ENCODE results near the gene METAP1D.

DNA sequence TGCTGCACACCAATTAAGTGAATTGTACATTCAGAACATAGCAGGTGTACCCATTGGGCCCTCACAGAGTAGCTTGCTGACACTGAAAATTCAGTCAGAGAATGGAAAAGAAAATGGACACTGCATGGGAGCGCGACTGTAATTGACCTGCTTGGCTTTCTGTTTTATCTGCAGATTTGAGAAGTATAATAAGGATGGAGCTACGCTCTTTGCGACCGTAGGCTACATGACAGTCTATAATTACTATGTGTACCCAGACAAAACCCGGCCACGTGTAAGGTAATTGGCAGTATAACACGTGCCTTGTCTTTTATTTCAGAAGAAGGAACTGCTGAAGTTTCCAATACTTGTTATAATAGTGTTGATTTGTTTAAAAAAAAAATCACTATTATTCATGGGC is 33.5 kb upstream of the METAP1D start:
- TF ChIP-seq POLR2AphosphoS5 (IDR thresholded peaks at IDR 0.05; ENCODE audit: low read depth, low read length) (no peak), SIN3A (IDR thresholded peaks at IDR 0.05; ENCODE audit: borderline replicate concordance, insufficient read depth, low read depth, low read length) (no peak), TCF7L2 (IDR thresholded peaks at IDR 0.05; ENCODE audit: low read depth, low read length) (no peak)
- TF ChIP-seq, protein P1, sequence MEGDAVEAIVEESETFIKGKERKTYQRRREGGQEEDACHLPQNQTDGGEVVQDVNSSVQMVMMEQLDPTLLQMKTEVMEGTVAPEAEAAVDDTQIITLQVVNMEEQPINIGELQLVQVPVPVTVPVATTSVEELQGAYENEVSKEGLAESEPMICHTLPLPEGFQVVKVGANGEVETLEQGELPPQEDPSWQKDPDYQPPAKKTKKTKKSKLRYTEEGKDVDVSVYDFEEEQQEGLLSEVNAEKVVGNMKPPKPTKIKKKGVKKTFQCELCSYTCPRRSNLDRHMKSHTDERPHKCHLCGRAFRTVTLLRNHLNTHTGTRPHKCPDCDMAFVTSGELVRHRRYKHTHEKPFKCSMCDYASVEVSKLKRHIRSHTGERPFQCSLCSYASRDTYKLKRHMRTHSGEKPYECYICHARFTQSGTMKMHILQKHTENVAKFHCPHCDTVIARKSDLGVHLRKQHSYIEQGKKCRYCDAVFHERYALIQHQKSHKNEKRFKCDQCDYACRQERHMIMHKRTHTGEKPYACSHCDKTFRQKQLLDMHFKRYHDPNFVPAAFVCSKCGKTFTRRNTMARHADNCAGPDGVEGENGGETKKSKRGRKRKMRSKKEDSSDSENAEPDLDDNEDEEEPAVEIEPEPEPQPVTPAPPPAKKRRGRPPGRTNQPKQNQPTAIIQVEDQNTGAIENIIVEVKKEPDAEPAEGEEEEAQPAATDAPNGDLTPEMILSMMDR (IDR thresholded peaks at IDR 0.05): no peak

Measured in Panc1 (cell line).